Activated CD4-positive, alpha-beta memory T cell treated with anti-CD3 and anti-CD28 coated beads for 36 hours (primary cell): ENCODE measurements around the gene SGPP1. TPM values are rescaled to one million over a fixed set of nuclear protein-coding genes. Genes with fewer than 3 reads are reported as not detected.
A peak's percentile ranks its signal among the peaks of the same experiment; 100 is the strongest.

Source experiments
- CTCF ChIA-PET: fragments of 350-600 bp; sonication (Branson Sonifier 250); formaldehyde crosslinking; loops from one replicate; lab custom pipeline; 2021; ENCODE audit warnings: antibody characterized with exemption, inconsistent platforms; lab: Charles Lee
- POLR2A ChIA-PET: fragments of 350-600 bp; sonication (Branson Sonifier 250); formaldehyde crosslinking; loops from one replicate; lab custom pipeline; 2021; ENCODE audit warnings: antibody characterized with exemption; lab: Charles Lee
- DNase-seq: peaks from one replicate; pipeline ENCODE4 v3.0.0-alpha.2; 2020
- H3K27ac Mint-ChIP-seq: one replicate; pipeline ENCODE4 v1.8.0; 2021; ENCODE audit warnings: mixed read lengths
- H3K27me3 Mint-ChIP-seq: one replicate; pipeline ENCODE4 v1.8.0; 2021; ENCODE audit warnings: mixed read lengths
- H3K36me3 Mint-ChIP-seq: one replicate; pipeline ENCODE4 v1.8.0; 2021; ENCODE audit warnings: mixed read lengths
- H3K4me1 Mint-ChIP-seq: one replicate; pipeline ENCODE4 v1.8.0; 2021; ENCODE audit warnings: low read depth, mixed read lengths
- H3K4me3 Mint-ChIP-seq: one replicate; pipeline ENCODE4 v1.8.0; 2021; ENCODE audit warnings: mild to moderate bottlenecking, mixed read lengths
- H3K9me3 Mint-ChIP-seq: one replicate; pipeline ENCODE4 v1.8.0; 2021; ENCODE audit warnings: mixed read lengths
- intact Hi-C: fragments of 100-400 bp; cut with micrococcal nuclease; formaldehyde crosslinking; loops from one replicate; pipeline ENCODE4 v1.15.1; 2023
- total RNA-seq, 2 experiments: library from RNA; stranded (reverse); gene quantifications; one replicate each; pipeline ENCODE4 v1.2.3, GENCODE V29; 2021

Gene SGPP1, protein sequence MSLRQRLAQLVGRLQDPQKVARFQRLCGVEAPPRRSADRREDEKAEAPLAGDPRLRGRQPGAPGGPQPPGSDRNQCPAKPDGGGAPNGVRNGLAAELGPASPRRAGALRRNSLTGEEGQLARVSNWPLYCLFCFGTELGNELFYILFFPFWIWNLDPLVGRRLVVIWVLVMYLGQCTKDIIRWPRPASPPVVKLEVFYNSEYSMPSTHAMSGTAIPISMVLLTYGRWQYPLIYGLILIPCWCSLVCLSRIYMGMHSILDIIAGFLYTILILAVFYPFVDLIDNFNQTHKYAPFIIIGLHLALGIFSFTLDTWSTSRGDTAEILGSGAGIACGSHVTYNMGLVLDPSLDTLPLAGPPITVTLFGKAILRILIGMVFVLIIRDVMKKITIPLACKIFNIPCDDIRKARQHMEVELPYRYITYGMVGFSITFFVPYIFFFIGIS
- 10 to 100 TPM; 10.5 to 11.3 TPM for total RNA-seq

DNA sequence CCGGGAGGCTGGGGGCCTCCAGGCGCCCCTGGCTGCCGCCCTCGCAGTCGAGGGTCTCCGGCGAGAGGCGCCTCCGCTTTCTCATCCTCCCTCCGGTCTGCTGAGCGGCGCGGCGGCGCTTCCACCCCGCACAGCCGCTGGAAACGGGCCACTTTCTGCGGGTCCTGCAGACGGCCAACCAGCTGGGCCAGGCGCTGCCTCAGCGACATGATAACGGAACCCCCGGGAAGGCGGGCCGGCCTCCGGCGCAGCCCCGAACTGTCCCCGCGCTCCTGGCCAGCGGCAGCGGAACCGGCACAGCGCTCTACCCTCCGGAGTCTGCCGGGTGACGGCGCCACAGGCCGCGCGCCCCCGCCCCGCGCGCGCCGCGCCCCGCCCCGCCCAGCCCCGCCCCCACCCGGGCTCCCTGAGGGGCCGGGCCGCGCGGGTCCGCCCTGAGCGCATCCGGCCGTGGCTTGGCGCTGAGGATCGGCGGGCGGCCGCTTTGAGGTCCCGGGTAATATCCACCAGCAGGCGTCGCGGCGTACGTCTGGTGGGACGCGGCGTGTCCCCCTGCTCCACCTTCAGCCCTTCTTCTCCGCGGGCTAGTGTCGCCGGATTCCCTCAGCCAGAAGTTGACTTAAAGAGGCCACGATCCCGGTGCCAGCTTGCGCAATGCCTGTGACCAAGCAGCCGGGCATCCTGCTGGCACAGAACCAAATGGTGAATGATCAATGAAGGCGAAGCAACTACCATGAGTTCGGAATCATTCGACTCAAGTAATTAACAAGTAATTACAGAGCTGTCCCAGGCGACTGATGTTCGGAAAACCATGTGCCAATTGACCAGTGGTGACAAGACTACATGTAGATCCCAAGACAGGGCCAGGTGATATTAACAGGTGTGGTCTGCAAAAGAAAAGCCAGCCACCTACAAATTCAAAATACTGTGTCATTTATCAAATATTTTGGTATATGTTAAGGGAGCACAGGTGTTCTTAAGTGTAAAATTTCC lies at the start of gene SGPP1:
Gene SGPP1, minus strand, starts transcription at position 330 of the 993 bp plus-strand sequence. Its CDS starts 121 bp downstream, at position 209.
- intact Hi-C loops, result loop anchor here (1.0 to 5.0 kb wide), 7 partner anchors 9 to 185 kb away; partner anchors contain the start of genes PPP2R5E and SYNE2
- peak within 1 kb of the TSS; percentile 86 for H3K27ac Mint-ChIP-seq
- H3K4me1 Mint-ChIP-seq, result peaks cover 25% of the 10 kb centered on the region
- CTCF ChIA-PET, result interaction anchor here (0.6 to 1.9 kb wide), 5 partner anchors 9 to 130 kb away, joined by 3 to 7 read pairs (median 4); no protein-coding TSS in a partner anchor
- H3K9me3 Mint-ChIP-seq, result no peaks in the 10 kb centered on the region
- no peaks in the 10 kb centered on the region for H3K27me3 Mint-ChIP-seq
- peak; percentile 86 for DNase-seq
- POLR2A ChIA-PET, result interaction anchor here (0.6 to 2.0 kb wide), 2 partner anchors 86 to 399 kb away, joined by 3 to 9 read pairs; partner anchors contain the start of gene WDR89
- peak within 1 kb of the TSS; percentile 98 for H3K4me3 Mint-ChIP-seq
- peaks cover 2% of the 10 kb centered on the region for H3K36me3 Mint-ChIP-seq

- H3K27ac Mint-ChIP-seq, result no peak overlapping the region
- intact Hi-C loops, result no loop called here
These were observed 49.2 kb upstream of the SGPP1 start for GRCh38 chr14:63777024-63777423.

DNA sequence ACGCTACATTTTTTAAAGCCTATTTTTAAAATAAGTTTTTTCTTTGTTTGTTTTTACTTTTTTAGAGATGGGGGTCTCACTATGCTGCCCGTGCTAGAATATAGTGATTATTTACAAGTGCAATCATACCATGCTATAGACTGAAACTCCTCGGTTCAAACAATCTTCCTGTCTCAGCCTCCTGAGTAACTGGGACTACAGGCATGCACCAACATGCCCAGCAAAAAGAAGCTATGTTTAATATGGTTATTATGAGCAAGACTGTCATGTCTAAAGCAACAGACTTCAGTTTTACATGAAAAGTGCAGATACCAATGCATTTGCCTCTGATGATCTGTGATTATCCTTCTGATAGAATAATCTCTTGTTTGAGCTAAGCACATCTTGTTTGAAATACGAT lies 45.6 kb upstream of the SGPP1 start:
- no peak overlapping the region for H3K4me3 Mint-ChIP-seq
- CTCF ChIA-PET, result no interaction called here
- POLR2A ChIA-PET, result no interaction called here
- intact Hi-C loops, result no loop called here
- peaks cover 2% of the 10 kb centered on the region for H3K4me1 Mint-ChIP-seq
- no peak for DNase-seq
- no peaks in the 10 kb centered on the region for H3K27me3 Mint-ChIP-seq
- H3K9me3 Mint-ChIP-seq, result no peaks in the 10 kb centered on the region
- no peaks in the 10 kb centered on the region for H3K36me3 Mint-ChIP-seq
- H3K27ac Mint-ChIP-seq, result no peak overlapping the region

More at GRCh38 chr14:63777024-63777423, 49.2 kb upstream of the SGPP1 start:
- ChIA-PET CTCF (interaction anchor here (0.6 kb wide), 1 partner anchor 107 kb away, joined by 3 read pairs; no protein-coding TSS in a partner anchor), POLR2A (no interaction called here)
- no peak for DNase-seq
- Mint-ChIP-seq H3K27me3 (peaks cover 2% of the 10 kb centered on the region), H3K4me1 (no peaks in the 10 kb centered on the region), H3K36me3 (no peaks in the 10 kb centered on the region), H3K4me3 (no peak overlapping the region), H3K9me3 (no peaks in the 10 kb centered on the region)

DNA sequence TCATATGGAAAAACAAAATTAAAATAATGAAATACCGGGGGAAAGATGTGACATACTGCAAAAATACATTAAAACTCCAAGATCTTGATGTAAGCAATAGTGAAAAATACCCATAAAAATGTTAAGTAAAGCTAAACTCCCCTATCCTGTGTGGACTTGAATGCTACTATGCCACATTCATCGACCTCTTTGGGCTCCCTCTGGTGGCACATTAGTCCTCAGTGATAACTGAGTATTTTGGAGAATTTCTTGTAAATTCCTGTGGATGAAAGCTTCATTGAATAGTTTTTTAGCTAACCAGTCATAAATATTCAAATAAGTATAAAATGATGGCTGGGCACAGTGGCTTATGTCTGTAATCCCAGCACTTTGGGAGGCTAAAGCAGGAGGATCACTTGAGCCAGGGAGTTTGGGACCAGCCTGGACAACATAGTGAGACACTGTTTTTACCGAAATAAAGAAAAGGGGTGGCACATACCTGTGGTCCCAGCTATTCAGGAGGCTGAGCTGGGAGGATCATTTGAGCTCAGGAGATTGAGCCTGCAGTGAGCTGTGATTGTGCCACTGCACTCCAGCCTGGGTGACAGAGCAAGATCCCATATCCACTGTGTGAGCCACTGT lies 42.4 kb upstream of the SGPP1 start:
- POLR2A ChIA-PET, result no interaction called here
- Mint-ChIP-seq H3K36me3 (no peaks in the 10 kb centered on the region), H3K4me3 (no peak overlapping the region), H3K9me3 (no peaks in the 10 kb centered on the region), H3K27ac (no peak overlapping the region), H3K27me3 (no peaks in the 10 kb centered on the region), H3K4me1 (peaks cover 2% of the 10 kb centered on the region)
- intact Hi-C loops, result loop anchor here (1.0 kb wide), 2 partner anchors 137 to 381 kb away; no protein-coding TSS in a partner anchor
- CTCF ChIA-PET, result interaction anchor here (0.6 to 3.5 kb wide), 30 partner anchors 9 to 558 kb away, joined by 3 to 18 read pairs (median 4); partner anchors contain the start of genes PPP2R5E and WDR89
- peak; percentile 54 for DNase-seq

DNA sequence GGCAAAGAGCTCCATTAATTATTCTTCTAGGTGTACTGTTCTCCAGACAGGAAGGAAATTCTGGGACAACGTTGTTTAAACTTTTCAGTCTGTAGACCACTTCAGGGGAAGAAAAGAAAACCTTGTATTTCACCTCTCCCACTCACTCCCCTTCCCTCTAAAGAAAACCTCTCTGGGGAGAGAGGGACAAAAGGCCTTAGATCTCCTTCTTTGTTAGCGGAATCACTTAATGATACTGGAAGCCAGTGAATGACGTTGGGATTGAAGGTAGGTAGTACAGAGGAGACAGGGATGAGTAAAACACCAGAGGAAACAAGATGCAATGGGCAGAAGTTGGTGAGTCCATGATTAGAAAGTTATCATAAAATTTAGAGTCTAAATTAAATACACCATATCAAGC lies 38.7 kb upstream of the SGPP1 start:
- ChIA-PET CTCF (interaction anchor here (0.8 to 1.6 kb wide), 2 partner anchors 9 to 123 kb away, joined by 3 to 4 read pairs; no protein-coding TSS in a partner anchor), POLR2A (no interaction called here)
- intact Hi-C loops, result no loop called here
- Mint-ChIP-seq H3K27ac (no peak overlapping the region), H3K27me3 (no peaks in the 10 kb centered on the region), H3K4me3 (no peak overlapping the region), H3K36me3 (no peaks in the 10 kb centered on the region), H3K4me1 (peaks cover 2% of the 10 kb centered on the region), H3K9me3 (no peaks in the 10 kb centered on the region)
- no peak for DNase-seq

DNA sequence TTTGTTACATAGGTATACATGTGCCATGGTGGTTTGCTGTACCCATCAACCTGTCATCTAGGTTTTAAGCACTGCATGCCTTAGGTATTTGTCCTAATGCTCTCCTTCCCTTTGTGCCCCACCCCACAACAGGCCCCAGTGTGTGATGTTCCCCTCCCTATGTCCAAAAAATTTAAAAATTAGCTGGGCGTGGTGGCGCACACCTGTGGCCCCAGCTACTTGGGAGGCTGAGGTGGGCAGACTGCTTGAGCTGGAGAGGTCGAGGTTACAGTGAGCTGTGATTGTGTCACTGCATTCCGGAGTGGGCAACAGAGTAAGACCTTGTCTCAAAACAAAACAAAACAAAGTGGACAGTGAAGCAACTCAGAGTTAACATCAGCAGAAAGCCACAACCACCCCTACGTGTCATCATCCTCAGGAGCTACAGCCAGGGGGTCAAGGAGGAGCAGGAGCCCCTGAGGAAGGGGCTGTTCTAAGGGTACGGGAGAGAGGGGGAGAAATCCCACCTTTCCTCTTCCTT lies 36.8 kb upstream of the SGPP1 start:
- H3K36me3 Mint-ChIP-seq, result no peaks in the 10 kb centered on the region
- DNase-seq, result no peak
- no peaks in the 10 kb centered on the region for H3K9me3 Mint-ChIP-seq
- intact Hi-C loops, result loop anchor here (5.0 kb wide), 1 partner anchor 37 kb away; the partner anchor contains the start of gene SGPP1
- no peak overlapping the region for H3K4me3 Mint-ChIP-seq
- no peaks in the 10 kb centered on the region for H3K27me3 Mint-ChIP-seq
- no peak overlapping the region for H3K27ac Mint-ChIP-seq
- H3K4me1 Mint-ChIP-seq, result peaks cover 5% of the 10 kb centered on the region
- ChIA-PET CTCF (no interaction called here), POLR2A (no interaction called here)

- CTCF ChIA-PET, result no interaction called here
- H3K27ac Mint-ChIP-seq, result no peak overlapping the region
- intact Hi-C loops, result loop anchor here (5.0 kb wide), 1 partner anchor 37 kb away; the partner anchor contains the start of gene SGPP1
- DNase-seq, result no peak
- H3K9me3 Mint-ChIP-seq, result no peaks in the 10 kb centered on the region
- H3K27me3 Mint-ChIP-seq, result no peaks in the 10 kb centered on the region
- peaks cover 10% of the 10 kb centered on the region for H3K4me1 Mint-ChIP-seq
- no peaks in the 10 kb centered on the region for H3K36me3 Mint-ChIP-seq
- H3K4me3 Mint-ChIP-seq, result no peak overlapping the region
- POLR2A ChIA-PET, result no interaction called here
These were observed 36.2 kb upstream of the SGPP1 start for GRCh38 chr14:63764103-63764502.

GRCh38 chr14:63761351-63762117 lies 33.7 kb upstream of the SGPP1 start:
- Mint-ChIP-seq H3K27me3 (no peaks in the 10 kb centered on the region), H3K9me3 (no peaks in the 10 kb centered on the region), H3K36me3 (no peaks in the 10 kb centered on the region), H3K4me3 (no peak overlapping the region), H3K27ac (no peak overlapping the region), H3K4me1 (peaks cover 10% of the 10 kb centered on the region)
- CTCF ChIA-PET, result no interaction called here
- POLR2A ChIA-PET, result no interaction called here
- no peak for DNase-seq
- intact Hi-C loops, result loop anchor here (5.0 kb wide), 1 partner anchor 34 kb away; the partner anchor contains the start of gene SGPP1

- POLR2A ChIA-PET, result no interaction called here
- Mint-ChIP-seq H3K27me3 (no peaks in the 10 kb centered on the region), H3K27ac (no peak overlapping the region), H3K36me3 (no peaks in the 10 kb centered on the region), H3K4me3 (no peak overlapping the region), H3K4me1 (peaks cover 10% of the 10 kb centered on the region), H3K9me3 (no peaks in the 10 kb centered on the region)
- CTCF ChIA-PET, result interaction anchor here (1.0 kb wide), 1 partner anchor 10 kb away, joined by 3 read pairs; no protein-coding TSS in a partner anchor
- no peak for DNase-seq
- intact Hi-C loops, result loop anchor here (5.0 kb wide), 1 partner anchor 33 kb away; the partner anchor contains the start of gene SGPP1
These were observed 32.1 kb upstream of the SGPP1 start for GRCh38 chr14:63760014-63760413.

- POLR2A ChIA-PET, result no interaction called here
- DNase-seq, result no peak
- Mint-ChIP-seq H3K27ac (peak overlapping the region; percentile 73), H3K4me1 (peaks cover 10% of the 10 kb centered on the region), H3K36me3 (no peaks in the 10 kb centered on the region), H3K9me3 (no peaks in the 10 kb centered on the region), H3K27me3 (no peaks in the 10 kb centered on the region), H3K4me3 (peak overlapping the region; percentile 47)
- intact Hi-C loops, result no loop called here
- CTCF ChIA-PET, result interaction anchor here (1.0 kb wide), 1 partner anchor 11 kb away, joined by 3 read pairs; no protein-coding TSS in a partner anchor
These were observed 31.6 kb upstream of the SGPP1 start for GRCh38 chr14:63759456-63759855.
